AG09319 (cell line): ENCODE results near the gene CANX.
"Not testable (repeated sequence)": the region's sequence is repeated elsewhere in the genome, so short reads cannot be mapped to it uniquely, and the experiment has no call there.

Experiments used
- DNase-seq: peaks from one replicate; pipeline ENCODE4 v3.0.0-alpha.2; 2010; ENCODE audit warnings: low read depth; ENCODE audit errors: extremely low read depth
- TF ChIP-seq, protein P1 (sequence below): IDR thresholded peaks from 2 replicates; pipeline ENCODE4 v1.5.1; 2011; ENCODE audit warnings: low read depth, mild to moderate bottlenecking, inconsistent platforms, low read length, moderate library complexity

The CANX gene

DNA sequence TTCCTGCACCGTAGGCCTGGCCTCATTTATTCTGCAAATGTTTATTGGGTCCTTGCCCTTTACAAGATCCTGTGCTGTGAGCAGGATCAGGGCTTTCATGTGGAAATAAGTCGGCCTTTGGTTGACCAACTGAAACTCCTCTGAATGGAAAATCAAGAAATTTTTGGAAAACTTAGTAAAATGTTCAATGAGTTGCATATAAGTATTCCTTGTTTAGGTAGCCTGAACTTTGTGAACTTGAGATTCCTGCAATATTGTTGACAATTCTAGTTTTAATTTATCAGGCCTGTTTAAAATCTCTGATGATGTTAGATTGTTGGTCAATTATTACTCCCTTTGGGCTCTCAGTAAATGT lies 35.0 kb downstream of the CANX start:
- DNase-seq = no peak
- TF ChIP-seq, protein P1, sequence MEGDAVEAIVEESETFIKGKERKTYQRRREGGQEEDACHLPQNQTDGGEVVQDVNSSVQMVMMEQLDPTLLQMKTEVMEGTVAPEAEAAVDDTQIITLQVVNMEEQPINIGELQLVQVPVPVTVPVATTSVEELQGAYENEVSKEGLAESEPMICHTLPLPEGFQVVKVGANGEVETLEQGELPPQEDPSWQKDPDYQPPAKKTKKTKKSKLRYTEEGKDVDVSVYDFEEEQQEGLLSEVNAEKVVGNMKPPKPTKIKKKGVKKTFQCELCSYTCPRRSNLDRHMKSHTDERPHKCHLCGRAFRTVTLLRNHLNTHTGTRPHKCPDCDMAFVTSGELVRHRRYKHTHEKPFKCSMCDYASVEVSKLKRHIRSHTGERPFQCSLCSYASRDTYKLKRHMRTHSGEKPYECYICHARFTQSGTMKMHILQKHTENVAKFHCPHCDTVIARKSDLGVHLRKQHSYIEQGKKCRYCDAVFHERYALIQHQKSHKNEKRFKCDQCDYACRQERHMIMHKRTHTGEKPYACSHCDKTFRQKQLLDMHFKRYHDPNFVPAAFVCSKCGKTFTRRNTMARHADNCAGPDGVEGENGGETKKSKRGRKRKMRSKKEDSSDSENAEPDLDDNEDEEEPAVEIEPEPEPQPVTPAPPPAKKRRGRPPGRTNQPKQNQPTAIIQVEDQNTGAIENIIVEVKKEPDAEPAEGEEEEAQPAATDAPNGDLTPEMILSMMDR = no peak

DNA sequence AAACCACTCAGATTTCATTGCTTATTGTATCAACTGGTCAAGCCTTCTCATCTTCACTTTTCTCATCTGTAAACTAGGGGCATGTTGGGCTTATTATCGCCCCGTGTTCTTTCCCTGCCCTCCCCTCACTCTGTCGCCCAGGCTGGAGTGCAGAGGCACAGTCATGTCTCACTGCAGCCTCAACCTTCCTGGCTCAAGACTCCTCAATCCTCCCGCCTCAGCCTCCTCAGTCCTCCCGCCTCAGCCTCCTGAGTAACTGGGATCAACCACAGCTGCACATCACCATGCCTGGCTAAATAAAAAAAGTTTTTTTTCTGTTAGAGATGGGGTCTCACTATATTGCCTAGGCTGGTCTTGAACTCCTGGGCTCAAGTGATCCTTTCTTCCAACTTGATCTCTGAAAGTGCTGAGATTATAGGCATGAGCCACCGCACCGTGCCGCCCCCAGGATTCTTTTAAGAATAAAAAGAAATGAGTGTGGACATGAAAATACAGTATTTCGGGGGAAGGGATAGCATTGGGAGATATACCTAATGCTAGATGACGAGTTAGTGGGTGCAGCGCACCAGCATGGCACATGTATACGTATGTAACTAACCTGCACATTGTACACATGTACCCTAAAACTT lies 35.9 kb downstream of the CANX start:
- TF ChIP-seq, protein P1 = no peak
- no peak for DNase-seq

DNA sequence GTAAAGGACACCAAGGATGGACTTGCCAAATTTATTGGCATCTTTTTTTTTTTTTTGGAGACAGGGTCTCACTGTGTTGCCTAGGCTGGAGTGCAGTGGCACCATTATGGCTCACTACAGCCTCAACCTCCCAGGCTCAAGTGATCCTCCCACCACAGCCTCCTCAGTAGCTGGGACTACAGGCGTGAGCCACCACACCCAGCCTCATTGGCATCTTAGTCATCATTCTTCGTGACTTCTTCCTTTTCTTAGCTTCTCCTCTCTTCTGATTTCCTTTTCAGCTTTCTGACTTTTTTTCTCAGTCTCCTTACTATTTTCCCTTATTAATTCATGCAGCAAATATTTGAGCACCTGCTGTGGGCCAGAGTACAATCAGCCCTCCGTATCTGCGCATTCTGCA lies 40.0 kb downstream of the CANX start:
- DNase-seq = no peak
- TF ChIP-seq, protein P1 = no peak

DNA sequence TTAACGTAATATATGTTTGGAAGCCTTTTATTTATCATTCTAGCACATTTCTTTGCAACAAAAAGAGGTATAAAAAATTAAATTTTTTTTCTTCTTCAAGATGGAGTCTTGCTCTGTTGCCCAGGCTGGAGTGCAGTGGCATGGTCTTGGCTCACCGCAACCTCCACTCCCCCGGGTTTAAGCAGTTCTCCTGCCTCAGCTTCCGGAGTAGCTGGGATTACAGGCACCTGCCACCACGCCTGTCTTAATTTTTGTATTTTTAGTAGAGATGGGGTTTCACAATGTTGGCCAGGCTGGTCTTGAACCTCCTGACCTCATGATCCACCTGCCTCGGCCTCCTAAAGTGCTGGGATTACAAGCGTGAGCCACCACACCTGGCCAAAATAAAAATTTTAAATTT lies 45.3 kb downstream of the CANX start:
- not testable (repeated sequence) for DNase-seq

DNA sequence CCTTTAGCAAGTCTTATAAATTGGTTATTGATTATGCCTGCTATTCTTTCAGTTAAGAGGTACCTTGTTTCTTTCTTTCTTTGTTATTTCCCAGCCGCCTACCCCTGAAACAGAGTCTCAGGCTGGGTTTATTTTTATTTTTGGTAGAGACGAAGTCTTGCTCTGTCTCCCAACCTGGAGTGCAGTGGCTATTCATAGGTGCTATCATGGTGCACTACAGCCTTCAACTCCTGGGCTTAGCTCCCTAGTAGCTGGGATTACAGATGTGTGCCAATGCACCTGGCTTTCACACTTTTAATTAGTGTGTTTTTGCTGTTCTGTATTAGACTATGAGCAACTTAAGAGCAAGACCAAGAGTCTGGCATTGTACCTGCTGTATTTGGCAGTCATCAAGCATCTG lies 48.1 kb downstream of the CANX start:
- TF ChIP-seq, protein P1 = no peak
- DNase-seq = no peak

DNA sequence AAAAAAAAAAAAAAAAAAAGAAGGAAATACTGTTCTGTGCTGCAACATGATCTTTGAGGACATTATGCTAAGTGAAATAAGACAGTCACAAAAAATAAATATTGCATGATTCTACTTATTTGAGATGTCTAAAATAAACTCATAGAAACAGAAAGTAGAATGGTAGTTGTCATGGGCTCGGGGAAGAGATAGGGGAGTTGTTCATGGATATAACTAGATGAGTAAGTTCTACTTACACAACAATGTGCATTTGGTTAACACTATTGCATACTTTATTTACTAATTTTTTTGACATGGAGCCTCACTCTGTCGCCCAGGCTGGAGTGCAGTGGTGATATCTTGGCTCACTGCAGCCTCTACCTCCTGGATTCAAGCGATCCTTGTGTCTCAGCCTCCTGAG lies 49.0 kb downstream of the CANX start:
- DNase-seq = no peak
- TF ChIP-seq, protein P1 = no peak

DNA sequence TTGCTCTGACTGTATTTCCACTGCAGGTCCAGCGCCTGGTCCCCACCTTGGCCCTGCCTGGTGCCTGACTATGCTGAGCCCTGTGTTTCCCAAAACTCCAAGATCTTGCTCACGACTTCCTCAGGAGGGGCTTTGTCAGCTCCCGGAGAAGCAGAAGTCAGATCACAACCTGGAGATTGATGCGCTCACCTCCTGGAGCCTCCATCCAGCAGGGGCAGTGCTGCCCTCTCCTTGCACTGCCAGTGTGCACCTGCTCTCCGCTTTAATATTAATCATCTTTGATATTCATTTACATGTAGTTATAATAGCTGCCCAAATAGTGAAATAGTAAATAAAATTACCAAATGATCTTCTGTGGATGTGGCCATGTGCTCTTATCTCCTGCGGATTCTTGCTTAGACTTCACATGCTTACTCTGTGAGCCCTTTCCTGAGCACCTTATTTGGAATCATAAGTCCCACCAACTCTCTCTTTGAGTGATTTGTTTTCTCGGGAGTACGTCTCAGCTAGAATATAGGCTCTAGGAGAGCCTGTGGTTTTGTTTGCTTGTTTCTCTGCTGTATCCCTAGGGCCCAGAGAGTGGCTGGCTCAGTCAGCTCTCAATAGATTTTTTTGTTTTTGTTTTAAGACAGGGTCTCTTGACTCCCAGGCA lies 51.2 kb downstream of the CANX start:
- TF ChIP-seq, protein P1 = no peak
- DNase-seq = no peak

DNA sequence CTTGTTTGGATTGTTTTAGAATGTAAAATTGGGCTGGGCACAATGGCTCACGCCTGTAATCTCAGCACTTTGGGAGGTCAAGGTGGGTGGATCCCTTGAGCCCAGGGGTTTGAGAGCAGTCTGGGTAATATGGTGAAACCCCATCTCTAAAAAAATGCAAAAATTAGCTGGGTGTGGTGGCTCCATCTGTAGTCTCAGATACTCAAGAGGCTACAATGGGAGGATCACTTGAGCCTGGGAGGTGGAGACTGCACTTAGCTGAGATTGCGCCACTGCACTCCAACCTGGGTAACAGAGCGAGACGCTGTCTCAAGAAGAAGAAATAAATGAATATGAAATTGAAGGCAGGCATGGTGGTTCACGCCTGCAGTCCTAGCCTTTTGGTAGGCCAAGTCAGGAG lies 55.2 kb downstream of the CANX start:
- TF ChIP-seq, protein P1 = no peak

More for the DNA sequence above, 55.2 kb downstream of the CANX start:
- DNase-seq = no peak
